OCI-LY1 (cell line): ENCODE results near the gene DACH1.

ENCODE experiments used
- EZH2 ChIP-seq: fragments of 200-600 bp; sonication (generic), shearing (Covaris generic); IDR thresholded peaks from 2 replicates; pipeline ENCODE4 v1.8.0; 2017; ENCODE audit warnings: borderline replicate concordance, mixed run types, mild to moderate bottlenecking, antibody characterized with exemption, low read length, moderate library complexity, mixed read lengths
- TF ChIP-seq, protein P1 (sequence below): fragments of 200-600 bp; sonication (generic), shearing (Covaris generic); IDR thresholded peaks from 2 replicates; pipeline ENCODE4 v1.5.1; 2017; ENCODE audit warnings: mild to moderate bottlenecking, antibody characterized with exemption, low read length, moderate library complexity, mixed read lengths

DNA sequence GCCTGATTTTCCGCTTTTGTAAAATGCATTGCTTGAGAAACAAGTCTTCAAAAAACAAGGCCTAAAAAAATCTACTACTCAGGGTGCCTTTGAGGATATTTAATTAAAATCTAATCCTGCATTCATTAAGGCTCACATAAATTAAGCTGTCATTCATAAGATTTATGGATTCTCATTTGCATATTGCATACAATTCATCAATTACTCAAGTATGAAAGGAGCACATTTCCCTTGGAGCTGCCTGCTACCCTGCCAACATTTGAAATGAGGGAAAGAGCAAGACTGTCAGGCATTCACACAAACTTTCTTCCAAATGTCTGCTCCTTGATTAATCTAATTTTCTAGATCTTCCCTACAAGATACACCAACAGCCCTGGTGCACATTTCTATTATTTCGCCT lies 140.0 kb downstream of the DACH1 start:
- TF ChIP-seq, protein P1, sequence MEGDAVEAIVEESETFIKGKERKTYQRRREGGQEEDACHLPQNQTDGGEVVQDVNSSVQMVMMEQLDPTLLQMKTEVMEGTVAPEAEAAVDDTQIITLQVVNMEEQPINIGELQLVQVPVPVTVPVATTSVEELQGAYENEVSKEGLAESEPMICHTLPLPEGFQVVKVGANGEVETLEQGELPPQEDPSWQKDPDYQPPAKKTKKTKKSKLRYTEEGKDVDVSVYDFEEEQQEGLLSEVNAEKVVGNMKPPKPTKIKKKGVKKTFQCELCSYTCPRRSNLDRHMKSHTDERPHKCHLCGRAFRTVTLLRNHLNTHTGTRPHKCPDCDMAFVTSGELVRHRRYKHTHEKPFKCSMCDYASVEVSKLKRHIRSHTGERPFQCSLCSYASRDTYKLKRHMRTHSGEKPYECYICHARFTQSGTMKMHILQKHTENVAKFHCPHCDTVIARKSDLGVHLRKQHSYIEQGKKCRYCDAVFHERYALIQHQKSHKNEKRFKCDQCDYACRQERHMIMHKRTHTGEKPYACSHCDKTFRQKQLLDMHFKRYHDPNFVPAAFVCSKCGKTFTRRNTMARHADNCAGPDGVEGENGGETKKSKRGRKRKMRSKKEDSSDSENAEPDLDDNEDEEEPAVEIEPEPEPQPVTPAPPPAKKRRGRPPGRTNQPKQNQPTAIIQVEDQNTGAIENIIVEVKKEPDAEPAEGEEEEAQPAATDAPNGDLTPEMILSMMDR: no peak
- TF ChIP-seq EZH2: no peak
